SK-N-SH (cell line): Measurements from ENCODE around the gene RBMS1. TPM values are rescaled to one million over a fixed set of nuclear protein-coding genes. Genes with fewer than 3 reads are reported as not detected.

Experiments used
- CTCF ChIP-seq: fragments of 200-600 bp; sonication (generic); IDR thresholded peaks from 2 replicates; pipeline ENCODE4 v1.6.1; 2017; ENCODE audit warnings: antibody characterized with exemption, mild to moderate bottlenecking, moderate library complexity
- ELF1 ChIP-seq: IDR thresholded peaks from 2 replicates; pipeline ENCODE4 v1.4.0; 2012
- EP300 ChIP-seq, 2 experiments: IDR thresholded peaks; 2 replicates each; pipeline versions ENCODE4 v1.4.0 to v1.6.1; 2012; ENCODE audit warnings: borderline replicate concordance in 1 of 2, low read depth in 1 of 2, low read length in 1 of 2
- EZH2phosphoT487 ChIP-seq: fragments of 200-600 bp; sonication (generic); IDR thresholded peaks from 2 replicates; pipeline ENCODE4 v1.6.1; 2017; ENCODE audit warnings: low read depth, mixed run types, mild to moderate bottlenecking, antibody characterized with exemption, moderate library complexity, borderline replicate concordance
- FOXJ3 ChIP-seq: sonication (generic); formaldehyde crosslinking; IDR thresholded peaks from 2 replicates; pipeline ENCODE4 v1.5.1; 2020; ENCODE audit warnings: mild to moderate bottlenecking, missing genetic modification reagents
- FOXM1 ChIP-seq: IDR thresholded peaks from 2 replicates; pipeline ENCODE4 v1.4.0; 2012; ENCODE audit warnings: low read depth, mild to moderate bottlenecking
- GABPA ChIP-seq: IDR thresholded peaks from 2 replicates; pipeline ENCODE4 v1.4.0; 2012; ENCODE audit warnings: low read depth, mild to moderate bottlenecking
- JUND ChIP-seq: IDR thresholded peaks from 2 replicates; pipeline ENCODE4 v1.4.0; 2012
- MAX ChIP-seq: IDR thresholded peaks from 2 replicates; pipeline ENCODE4 v1.4.0; 2012; ENCODE audit warnings: low read depth
- MEF2A ChIP-seq: IDR thresholded peaks from 2 replicates; pipeline ENCODE4 v1.4.0; 2012; ENCODE audit warnings: low read depth, borderline replicate concordance
- NFIC ChIP-seq: IDR thresholded peaks from 2 replicates; pipeline ENCODE4 v1.4.0; 2012; ENCODE audit warnings: borderline replicate concordance
- NRF1 ChIP-seq: IDR thresholded peaks from 2 replicates; pipeline ENCODE4 v1.6.1; 2012; ENCODE audit warnings: low read depth, mild to moderate bottlenecking, low read length
- REST ChIP-seq: IDR thresholded peaks from 2 replicates; pipeline ENCODE4 v1.6.1; 2012; ENCODE audit warnings: mild to moderate bottlenecking, low read depth, low read length, moderate library complexity
- SIN3A ChIP-seq: IDR thresholded peaks from 2 replicates; pipeline ENCODE4 v1.6.1; 2012; ENCODE audit warnings: low read depth, mild to moderate bottlenecking, low read length, moderate library complexity, borderline replicate concordance
- TAF1 ChIP-seq: IDR thresholded peaks from 2 replicates; pipeline ENCODE4 v1.6.1; 2012; ENCODE audit warnings: low read depth, mild to moderate bottlenecking, low read length, moderate library complexity, borderline replicate concordance
- TEAD4 ChIP-seq: IDR thresholded peaks from 2 replicates; pipeline ENCODE4 v1.4.0; 2012; ENCODE audit warnings: mild to moderate bottlenecking, borderline replicate concordance; ENCODE audit not compliant: insufficient read depth
- polyA plus RNA-seq, 3 experiments: library from polyadenylated mRNA; depleted of rRNA; stranded (reverse); fragments of >200 nt; gene quantifications; 2 replicates each; pipeline ENCODE4 v1.2.3, GENCODE V29; 2012

RBMS1 gene
- polyA plus RNA-seq, 1 of the 3 experiments (the other 2 are of a cell fraction), result 56.5 TPM

GRCh38 chr2:160406591-160407392, 86.8 kb downstream of the RBMS1 start (continued):
- peak; percentile 35; the same call in 1 of the 2 replicates for TF ChIP-seq MAX
- TF ChIP-seq EP300 (IDR thresholded peaks at IDR 0.05; ENCODE audit: borderline replicate concordance in 1 of 2, low read depth in 1 of 2, low read length in 1 of 2), result no peak
- TF ChIP-seq EZH2phosphoT487, result no peak
- no peak for TF ChIP-seq FOXJ3
- no peak for TF ChIP-seq TEAD4
- no peak for TF ChIP-seq FOXM1
- no peak for TF ChIP-seq MEF2A
- TF ChIP-seq JUND, result no peak
- TF ChIP-seq TAF1, result no peak
- TF ChIP-seq REST, result no peak
- TF ChIP-seq NFIC, result no peak
- TF ChIP-seq CTCF, result no peak
- TF ChIP-seq GABPA, result no peak
- TF ChIP-seq ELF1, result peak; percentile 85
- TF ChIP-seq SIN3A, result 0 out of 2 replicates have a peak, but pooled peaks have one; percentile 21
- no peak for TF ChIP-seq NRF1
